CD14-positive monocyte (primary cell): ENCODE results near the gene LHPP. TPM values are rescaled to one million over a fixed set of nuclear protein-coding genes. Genes with fewer than 3 reads are reported as not detected.

Experiments
- DNase-seq, 3 donors: peaks; one replicate each; pipeline ENCODE4 v3.0.0-alpha.2; 2011 to 2022
- H2AFZ ChIP-seq: 2 replicates; pipeline ENCODE4 v1.6.0; 2012; ENCODE audit warnings: mild to moderate bottlenecking, low read depth, low read length, inconsistent platforms; ENCODE audit not compliant: insufficient read depth, poor library complexity, severe bottlenecking
- H3K27ac ChIP-seq, 2 donors: 1 replicate in 1 of 2; 2 replicates in 1 of 2; pipeline ENCODE4 v1.5.1; 2012 to 2013; ENCODE audit warnings: low read length in 2 of 2, control low read depth in 1 of 2, inconsistent platforms in 1 of 2, low read depth in 1 of 2, mild to moderate bottlenecking in 1 of 2
- H3K27me3 ChIP-seq, 2 donors: one replicate each; pipeline versions ENCODE4 v1.6.0 to v1.6.1; 2011 to 2013; ENCODE audit warnings: low read length in 2 of 2; ENCODE audit not compliant: control insufficient read depth in 2 of 2, insufficient read depth in 2 of 2
- H3K36me3 ChIP-seq, 2 donors: replicated peaks in 1 of 2; 1 replicate in 1 of 2; 2 replicates in 1 of 2; pipeline versions ENCODE4 v1.5.1 to v1.6.1; 2012 to 2013; ENCODE audit warnings: low read length in 2 of 2, control low read depth in 1 of 2, inconsistent platforms in 1 of 2, mild to moderate bottlenecking in 1 of 2; ENCODE audit not compliant: insufficient read depth in 2 of 2, control insufficient read depth in 1 of 2
- H3K4me1 ChIP-seq, 2 donors: 1 replicate in 1 of 2; 2 replicates in 1 of 2; pipeline versions ENCODE4 v1.5.1 to v1.6.1; 2012 to 2013; ENCODE audit warnings: low read length in 2 of 2, control low read depth in 1 of 2, inconsistent platforms in 1 of 2, mild to moderate bottlenecking in 1 of 2, moderate library complexity in 1 of 2; ENCODE audit not compliant: insufficient read depth in 2 of 2, control insufficient read depth in 1 of 2
- H3K4me2 ChIP-seq: replicated peaks from 2 replicates; pipeline ENCODE3; 2012; ENCODE audit warnings: low read length, moderate library complexity, mild to moderate bottlenecking; ENCODE audit not compliant: poor library complexity, severe bottlenecking; ENCODE audit errors: extremely low read depth
- H3K4me3 ChIP-seq, 3 experiments: fragments of 200-600 bp in 1 of 3; sonication (generic) in 1 of 3; replicated peaks in 1 of 3; 1 replicate in 2 of 3; 2 replicates in 1 of 3; pipeline ENCODE4 v1.5.1; 2011 to 2013; ENCODE audit warnings: low read length in 3 of 3, mild to moderate bottlenecking in 3 of 3, control low read depth in 2 of 3, low read depth in 2 of 3, inconsistent platforms in 1 of 3, moderate library complexity in 1 of 3
- H3K79me2 ChIP-seq: 2 replicates; pipeline ENCODE4 v1.6.0; 2012; ENCODE audit warnings: mild to moderate bottlenecking, control low read depth, inconsistent platforms, low read length, moderate library complexity; ENCODE audit not compliant: insufficient read depth
- H3K9ac ChIP-seq: 2 replicates; pipeline ENCODE4 v1.6.0; 2017; ENCODE audit warnings: low read length, mild to moderate bottlenecking; ENCODE audit not compliant: insufficient read depth, poor library complexity, severe bottlenecking
- H3K9me3 ChIP-seq, 2 donors: replicated peaks in 1 of 2; 1 replicate in 1 of 2; 2 replicates in 1 of 2; pipeline versions ENCODE4 v1.5.1 to v1.6.1; 2012 to 2013; ENCODE audit warnings: low read length in 2 of 2, control low read depth in 1 of 2; ENCODE audit not compliant: control insufficient read depth in 1 of 2, insufficient read depth in 1 of 2
- H4K20me1 ChIP-seq: 2 replicates; pipeline ENCODE4 v1.6.0; 2012; ENCODE audit warnings: mild to moderate bottlenecking, low read length, control low read depth, moderate library complexity; ENCODE audit not compliant: insufficient read depth
- H3K27ac Mint-ChIP-seq, 7 donors: one replicate each; pipeline ENCODE4 v1.8.0; 2020; ENCODE audit warnings: mild to moderate bottlenecking in 7 of 7, mixed read lengths in 7 of 7, moderate library complexity in 6 of 7, inconsistent platforms in 2 of 7
- H3K27me3 Mint-ChIP-seq, 3 donors: one replicate each; pipeline ENCODE4 v1.8.0; 2021 to 2022; ENCODE audit warnings: low read depth in 3 of 3, mild to moderate bottlenecking in 3 of 3, mixed read lengths in 3 of 3, moderate library complexity in 3 of 3, inconsistent platforms in 1 of 3
- H3K36me3 Mint-ChIP-seq, 2 donors: one replicate each; pipeline ENCODE4 v1.8.0; 2020; ENCODE audit warnings: mixed read lengths in 2 of 2, inconsistent platforms in 1 of 2, mild to moderate bottlenecking in 1 of 2
- H3K4me1 Mint-ChIP-seq: one replicate; pipeline ENCODE4 v1.8.0; 2020; ENCODE audit warnings: mild to moderate bottlenecking, mixed read lengths
- H3K4me3 Mint-ChIP-seq, 2 donors: one replicate each; pipeline ENCODE4 v1.8.0; 2020; ENCODE audit warnings: mild to moderate bottlenecking in 2 of 2, mixed read lengths in 2 of 2, moderate library complexity in 1 of 2
- H3K9me3 Mint-ChIP-seq, 7 donors: one replicate each; pipeline ENCODE4 v1.8.0; 2020 to 2022; ENCODE audit warnings: mixed read lengths in 7 of 7, mild to moderate bottlenecking in 6 of 7, moderate library complexity in 6 of 7, inconsistent platforms in 2 of 7
- CTCF ChIP-seq: fragments of 200-600 bp; IDR thresholded peaks from one replicate; pipeline ENCODE4 v1.8.0; 2022; ENCODE audit warnings: antibody characterized with exemption, mild to moderate bottlenecking
- WGBS: methylation state at CpG from one replicate; pipeline ENCODE4 v1.1.5; 2013; ENCODE audit warnings: missing lambda C conversion rate; ENCODE audit not compliant: insufficient coverage; 5-methylcytosine and 5-hydroxymethylcytosine counted together
- intact Hi-C, 2 donors: fragments of 100-400 bp; cut with micrococcal nuclease; formaldehyde crosslinking; loops; one replicate each; pipeline versions ENCODE4 v1.15.0 to v1.15.1; 2023
- polyA plus RNA-seq, 3 donors: library from polyadenylated mRNA; depleted of rRNA in 1 of 3; unstranded in 2 of 3; stranded (reverse) in 1 of 3; fragments of 300-500 nt in 2 of 3; fragments of >200 nt in 1 of 3; fragmentation: Illumina TruSeq in 2 of 3; gene quantifications; 1 replicate in 2 of 3; 2 replicates in 1 of 3; pipeline ENCODE4 v1.2.3, GENCODE V29; 2012 to 2021

Gene LHPP
- polyA plus RNA-seq, 3 donors: 15.2 to 20.6 (median 19.5) TPM

GRCh38 chr10:124636271-124636995 lies 174.8 kb downstream of the LHPP start:
- no peak for TF ChIP-seq CTCF
- Histone ChIP-seq H3K36me3 (peaks cover 5 to 18% of the 10 kb centered on the region in 2 donors), H3K27me3 (no peaks in the 10 kb centered on the region), H3K4me2 (no peak overlapping the region), H3K4me3 (no peak overlapping the region), H3K9ac (no peak overlapping the region), H3K9me3 (peaks cover 0 to 7% of the 10 kb centered on the region in 2 donors), H3K4me1 (peaks cover 48 to 62% of the 10 kb centered on the region in 2 donors), H2AFZ (no peak overlapping the region), H3K79me2 (peaks cover 90% of the 10 kb centered on the region), H3K27ac (peak overlapping the region in 1 of 2 donors; percentile 99), H4K20me1 (peaks cover 32% of the 10 kb centered on the region)
- Mint-ChIP-seq H3K36me3 (peaks cover 35 to 56% of the 10 kb centered on the region in 2 donors), H3K27me3 (peaks cover 0 to 4% (median 2%) of the 10 kb centered on the region in 3 donors), H3K27ac (peak overlapping the region in 6 of 7 donors; percentile 46 to 99 (median 81)), H3K9me3 (peaks cover 5 to 20% (median 10%) of the 10 kb centered on the region in 7 donors), H3K4me3 (no peak overlapping the region), H3K4me1 (peaks cover 62% of the 10 kb centered on the region)
- intact Hi-C loops: no loop called here
- WGBS: 73% methylated on average over 16 of the region's 19 CpGs
- DNase-seq: no peak

- Histone ChIP-seq H3K27ac (peak overlapping the region; percentile 69 to 99), H3K79me2 (peaks cover 90% of the 10 kb centered on the region), H3K36me3 (peaks cover 5 to 17% of the 10 kb centered on the region in 2 donors), H3K4me2 (no peak overlapping the region), H3K4me1 (peaks cover 56 to 64% of the 10 kb centered on the region in 2 donors), H2AFZ (no peak overlapping the region), H3K9me3 (peaks cover 0 to 7% of the 10 kb centered on the region in 2 donors), H3K27me3 (no peaks in the 10 kb centered on the region), H3K4me3 (no peak overlapping the region), H4K20me1 (peaks cover 25% of the 10 kb centered on the region), H3K9ac (no peak overlapping the region)
- intact Hi-C loops: no loop called here
- Mint-ChIP-seq H3K36me3 (peaks cover 35 to 53% of the 10 kb centered on the region in 2 donors), H3K9me3 (peaks cover 5 to 20% (median 10%) of the 10 kb centered on the region in 7 donors), H3K27ac (peak overlapping the region in 6 of 7 donors; percentile 76 to 99 (median 97)), H3K4me3 (no peak overlapping the region), H3K4me1 (peaks cover 65% of the 10 kb centered on the region), H3K27me3 (peaks cover 0 to 4% (median 2%) of the 10 kb centered on the region in 3 donors)
- WGBS: 94% methylated on average over 13 of the region's 14 CpGs
- no peak for TF ChIP-seq CTCF
- DNase-seq: no peak
Observed at GRCh38 chr10:124637091-124637700, 175.6 kb downstream of the LHPP start.
